T-helper 1 cell (primary cell): ENCODE results near the gene GPR132.
A peak's percentile ranks its signal among the peaks of the same experiment; 100 is the strongest.

ENCODE experiments used
- DNase-seq, 5 donors: peaks; one replicate each; pipeline ENCODE4 v3.0.0-alpha.2; 2012 to 2020

Gene GPR132

DNA sequence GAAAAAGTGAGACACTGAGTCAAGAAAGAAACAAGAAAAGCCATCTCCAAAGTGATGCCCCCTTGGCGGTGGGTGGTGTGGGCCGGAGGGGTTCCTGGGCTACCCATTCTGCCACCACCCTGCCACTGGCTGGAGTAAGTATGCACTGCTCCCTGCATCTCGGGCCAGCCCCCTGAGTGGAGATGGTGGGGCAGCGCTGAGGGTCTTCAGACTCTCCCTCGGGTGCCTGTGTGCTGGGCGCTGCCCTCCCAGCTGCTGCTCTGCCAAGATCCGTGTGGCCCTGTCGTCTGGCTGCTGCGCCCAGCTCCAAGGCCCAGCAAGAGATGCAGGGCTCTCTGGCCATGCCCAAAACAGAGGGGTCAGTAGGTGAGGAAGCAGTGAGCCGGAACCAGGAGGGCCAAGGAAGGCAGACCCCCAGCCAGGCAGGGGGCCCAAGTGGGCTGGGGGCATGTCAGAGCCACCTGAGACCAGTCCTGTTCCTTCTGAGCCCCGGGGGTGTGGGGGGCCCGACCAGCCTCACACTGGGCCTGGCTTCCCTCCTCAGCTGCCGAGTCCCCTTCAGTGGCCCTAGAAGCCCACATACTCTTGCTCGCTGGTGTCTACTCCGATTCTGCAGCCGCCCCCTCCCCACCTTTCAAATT, 5.2 kb downstream of the GPR132 start:
- DNase-seq, result no peak

GRCh38 chr14:105059035-105059924, 6.0 kb downstream of the GPR132 start:
- peak in 3 of 5 donors; percentile 47 to 55 (median 54) for DNase-seq

DNA sequence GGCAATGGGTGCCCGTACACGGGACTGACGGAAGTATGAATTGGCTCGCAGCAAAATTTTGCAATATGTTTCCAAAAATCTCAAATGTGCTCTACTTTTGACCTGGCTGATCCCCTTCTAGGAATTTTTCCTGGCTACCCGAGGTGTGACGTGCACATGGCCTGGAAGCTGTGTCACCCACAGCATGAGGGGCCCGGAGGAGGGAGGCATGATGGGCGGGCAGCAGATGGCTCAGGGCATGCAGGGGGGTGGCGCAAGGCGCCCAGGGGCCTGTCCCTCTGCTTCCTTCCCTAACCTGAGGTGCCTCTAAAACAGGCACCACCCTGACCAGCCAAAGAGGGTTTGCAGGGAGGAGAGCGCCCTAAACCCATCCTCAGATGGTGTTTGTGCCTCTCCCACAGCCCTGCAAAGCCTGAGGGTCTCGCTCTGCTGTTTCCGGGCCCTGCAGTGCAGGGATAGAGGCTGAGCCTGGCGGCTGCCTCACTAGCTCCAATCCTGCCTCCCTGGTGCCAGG, 6.7 kb downstream of the GPR132 start:
- no peak for DNase-seq

- DNase-seq, result no peak
Measured at GRCh38 chr14:105056303-105056831, 8.9 kb downstream of the GPR132 start.

- DNase-seq, result no peak
Measured at GRCh38 chr14:105055736-105056302, 9.4 kb downstream of the GPR132 start.

DNA sequence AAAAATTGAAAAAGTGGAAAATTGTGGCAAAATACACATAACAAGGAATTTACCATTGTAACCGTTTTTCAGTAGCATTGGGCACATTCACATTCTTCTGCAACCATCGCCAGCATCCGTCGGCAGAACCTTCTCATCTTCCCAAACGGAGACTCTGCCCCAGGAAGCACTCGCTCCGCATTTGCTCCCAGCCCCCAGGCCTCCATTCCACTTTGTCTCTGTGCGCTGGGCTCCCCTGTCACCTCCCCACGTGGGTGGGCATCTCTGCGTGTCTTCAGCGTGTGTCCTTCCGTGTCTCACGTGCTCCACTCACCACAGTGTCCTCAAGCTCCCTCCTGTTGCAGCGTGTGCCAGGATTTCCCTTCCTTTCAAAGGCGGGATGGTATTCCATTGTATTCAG, 9.9 kb downstream of the GPR132 start:
- no peak for DNase-seq

DNA sequence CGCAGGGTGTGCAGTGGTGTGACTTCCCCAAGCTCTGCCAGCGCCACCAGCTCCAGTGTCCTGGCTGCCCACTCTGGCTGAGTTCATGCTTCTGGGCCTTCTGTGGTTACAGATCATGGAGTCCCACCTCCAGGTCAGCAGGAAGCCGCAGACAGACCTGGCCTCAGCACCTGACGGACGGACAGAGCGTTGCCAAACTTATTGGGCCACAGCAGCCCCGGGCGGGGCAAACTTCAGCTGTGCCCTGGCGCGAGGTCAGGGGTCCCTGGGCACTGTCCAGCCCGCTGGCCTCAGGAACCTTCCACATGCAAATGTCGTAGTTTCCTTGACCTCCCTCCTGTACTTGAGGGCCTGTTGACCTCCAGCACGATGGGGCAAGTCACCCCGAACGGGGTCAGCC, 11.2 kb downstream of the GPR132 start:
- no peak for DNase-seq

- DNase-seq, result no peak
Measured at GRCh38 chr14:105053421-105053820, 11.8 kb downstream of the GPR132 start.

GRCh38 chr14:105052110-105052458, 13.1 kb downstream of the GPR132 start:
- no peak for DNase-seq

- DNase-seq, result no peak
Measured at GRCh38 chr14:105051182-105052109, 13.8 kb downstream of the GPR132 start.

DNA sequence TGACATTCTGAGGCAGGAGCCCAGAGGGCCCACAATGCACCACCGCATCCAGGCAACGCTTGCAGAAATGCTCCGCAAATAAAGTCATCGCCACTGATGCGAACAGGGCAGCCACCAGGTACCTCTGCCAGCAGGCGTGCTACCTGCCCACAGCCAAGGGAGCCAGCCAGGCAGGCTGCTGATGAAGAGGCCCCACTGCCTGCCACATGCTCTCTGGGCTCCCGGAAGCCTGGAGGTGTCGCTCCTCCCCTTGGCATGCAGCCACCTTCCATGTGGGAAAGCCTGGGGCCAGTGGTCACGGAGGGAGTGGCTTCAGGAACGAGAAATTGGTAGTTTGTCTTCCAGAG, 14.7 kb downstream of the GPR132 start:
- no peak for DNase-seq

DNA sequence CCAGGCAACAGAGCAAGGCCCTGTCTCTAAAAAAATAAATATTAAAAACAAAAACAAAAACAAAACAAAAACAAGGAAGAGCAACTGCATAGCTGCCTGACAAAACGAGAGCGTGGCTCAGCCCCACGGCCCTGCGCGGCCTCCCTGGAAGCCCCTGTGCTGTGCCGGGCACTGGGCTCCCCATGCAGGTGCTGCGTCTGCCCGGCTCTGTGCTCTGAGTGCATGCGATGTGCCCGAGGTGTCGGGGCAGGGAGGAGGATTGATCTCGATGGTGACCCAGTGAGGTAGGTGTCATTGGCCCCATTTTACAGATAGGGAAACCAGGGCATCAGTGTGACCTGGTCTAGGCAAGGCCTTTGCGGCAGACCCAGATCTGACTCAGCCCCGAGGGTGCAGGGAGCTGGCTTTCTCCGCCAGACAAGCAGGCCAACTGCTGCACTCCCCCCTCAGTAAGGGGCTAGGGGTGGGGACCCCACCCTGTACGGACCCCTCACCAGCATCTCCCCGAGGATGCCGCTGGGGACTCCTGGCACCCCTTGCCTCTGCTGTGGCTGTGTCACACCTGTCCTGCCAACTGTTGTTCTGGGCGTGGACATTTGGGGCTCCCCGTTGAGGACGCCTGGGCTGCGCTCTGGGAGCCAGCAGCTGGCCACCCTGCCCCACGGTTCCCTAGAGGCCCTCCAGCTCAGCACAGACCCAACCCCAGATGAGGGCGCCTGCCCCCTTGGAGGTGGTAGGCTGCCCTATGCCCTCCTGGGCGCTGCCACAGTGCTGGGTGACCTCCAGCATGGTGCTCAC, 15.3 kb downstream of the GPR132 start:
- DNase-seq, result no peak

DNA sequence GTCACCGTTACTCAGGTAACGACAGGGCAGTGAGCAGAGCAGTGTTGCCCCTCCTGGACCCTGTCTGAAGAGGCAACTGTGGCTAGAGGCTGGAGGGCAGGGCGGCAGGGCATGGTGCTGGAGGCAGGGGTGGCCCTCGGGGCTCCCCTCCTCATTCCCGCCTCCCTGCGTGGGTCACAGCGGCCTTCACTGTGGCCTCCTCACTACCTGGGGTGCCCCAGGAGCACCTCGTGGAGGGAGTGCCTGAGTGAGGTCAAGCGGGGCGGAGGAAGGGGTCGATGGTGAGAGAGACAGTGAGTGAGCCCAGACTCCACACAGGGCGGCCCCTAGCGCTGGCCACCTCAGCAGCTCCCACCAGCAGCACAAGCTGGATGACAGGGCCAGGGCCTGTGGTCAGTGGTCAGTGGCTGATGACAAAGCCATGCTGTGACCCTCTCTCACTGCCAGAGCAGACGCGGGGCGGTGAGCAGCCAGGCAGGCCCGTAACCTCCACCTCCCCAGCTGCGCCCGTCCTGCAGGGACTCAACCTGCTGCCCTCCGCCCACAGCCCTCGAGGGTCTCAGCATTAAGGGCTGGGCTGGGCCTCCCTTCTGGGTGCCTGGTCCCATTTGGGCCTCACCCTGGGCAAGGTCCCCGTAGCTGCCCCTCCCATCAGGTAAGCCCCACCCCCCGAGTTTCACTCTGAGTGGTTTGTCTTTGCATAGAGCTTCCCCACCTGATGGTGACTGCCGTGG, 17.8 kb downstream of the GPR132 start:
- no peak for DNase-seq

DNA sequence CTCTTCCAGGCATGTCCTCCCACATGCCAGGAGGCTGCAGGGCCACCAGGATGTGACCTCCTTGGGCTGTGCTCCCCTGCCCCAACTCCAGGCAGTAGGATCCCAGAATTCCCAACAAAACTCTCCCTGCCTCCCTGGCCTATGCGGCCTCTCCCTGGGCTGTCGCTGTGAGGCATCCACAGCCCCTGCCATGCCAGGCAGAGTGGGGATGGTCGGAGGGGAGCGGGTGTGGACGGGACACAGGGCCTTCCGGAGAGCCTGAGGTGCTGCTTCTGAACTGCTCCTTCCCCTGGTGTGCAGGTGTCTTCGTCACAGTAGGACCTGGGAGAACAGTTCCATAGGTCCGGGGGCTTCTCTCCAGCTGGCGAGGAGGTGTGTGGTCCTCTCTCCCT, 18.3 kb downstream of the GPR132 start:
- no peak for DNase-seq

GRCh38 chr14:105045710-105046326, 19.4 kb downstream of the GPR132 start:
- DNase-seq, result peak; percentile 82 to 92 (median 88)

DNA sequence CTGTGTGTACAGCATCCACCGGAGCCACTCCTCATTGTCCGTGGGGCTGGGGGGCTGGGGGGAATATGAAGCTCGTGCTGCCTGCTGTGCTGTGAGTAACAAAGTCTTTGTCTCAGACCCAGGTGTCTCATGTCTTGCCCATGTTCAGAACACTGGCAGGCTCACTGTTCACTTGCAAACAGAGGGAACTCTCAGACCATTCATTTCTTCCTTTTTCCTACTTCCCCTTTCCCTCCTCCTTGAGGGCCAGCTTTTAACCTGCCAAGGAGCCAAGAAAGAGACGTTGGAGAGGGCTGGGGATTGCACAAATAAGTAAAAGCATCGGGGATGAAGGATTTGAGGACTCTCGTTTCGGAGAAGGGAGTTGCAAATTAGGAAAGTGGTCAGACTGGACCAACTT, 21.6 kb downstream of the GPR132 start:
- DNase-seq, result no peak

DNA sequence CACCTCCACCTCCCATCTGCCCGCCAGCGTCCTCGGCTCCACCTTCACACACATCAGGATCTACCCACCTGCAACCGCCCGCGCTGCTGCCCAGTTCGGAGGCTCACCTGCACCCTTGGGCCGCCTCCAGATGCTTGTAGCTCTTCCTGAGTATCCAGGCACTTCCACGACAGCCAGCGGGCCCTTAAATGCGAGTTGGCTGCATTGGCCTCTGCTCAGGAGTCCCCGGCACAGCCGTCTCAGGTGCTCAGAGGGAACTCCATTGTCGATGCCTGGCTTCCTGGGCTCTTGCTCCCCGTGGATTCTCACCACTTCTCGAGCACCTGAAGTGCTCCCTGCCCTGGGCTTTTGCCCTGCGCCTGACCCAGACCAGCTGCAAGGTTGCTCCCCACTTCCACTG, 22.4 kb downstream of the GPR132 start:
- no peak for DNase-seq

DNA sequence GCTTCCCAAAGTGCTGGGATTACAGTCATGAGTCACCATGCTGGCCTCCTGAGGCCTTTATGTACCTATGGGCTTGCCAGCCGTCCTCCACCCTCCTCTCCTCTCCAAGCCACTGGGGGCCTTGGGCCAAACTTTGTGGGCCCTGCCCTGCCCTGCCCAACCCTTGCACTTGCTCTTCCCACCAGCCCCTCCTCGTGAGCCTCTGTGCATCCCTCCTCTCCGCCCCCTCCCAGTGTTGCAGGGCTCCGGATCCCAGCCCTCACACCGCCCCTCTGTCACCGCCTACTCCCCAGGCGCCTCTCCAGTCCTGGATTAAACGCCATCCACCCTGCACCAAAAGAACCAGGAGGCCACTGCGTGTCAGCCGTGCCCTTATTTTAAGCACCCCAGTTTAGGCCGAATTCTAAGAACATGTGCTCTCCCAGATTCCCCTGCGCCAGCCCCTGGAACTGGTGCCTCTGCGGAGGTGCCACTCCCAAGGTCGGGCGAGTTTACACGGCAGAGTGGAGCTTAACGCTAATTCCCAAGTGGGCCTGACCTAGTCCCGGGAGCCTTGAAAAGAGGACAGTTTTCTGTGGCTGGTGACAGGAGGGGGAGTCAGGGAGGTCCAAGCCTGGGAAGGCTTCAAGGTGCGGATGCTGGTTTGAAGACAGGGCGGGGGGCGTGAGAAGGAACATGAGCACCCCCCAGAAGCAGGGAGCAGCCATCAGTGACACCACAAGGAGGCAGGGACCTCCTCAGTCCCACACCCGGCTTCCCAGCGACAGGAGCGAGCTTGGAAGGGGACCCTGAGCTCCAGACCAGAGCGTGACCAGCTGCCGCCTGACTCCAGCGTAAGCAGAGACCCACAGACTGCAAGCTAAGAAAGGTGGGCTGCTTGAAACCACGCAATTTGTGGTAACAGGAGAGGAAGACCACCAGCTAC, 23.1 kb downstream of the GPR132 start:
- DNase-seq, result no peak
